H9 (cell line): Measurements from ENCODE around the gene TMEM217. TPM values are rescaled to one million over a fixed set of nuclear protein-coding genes. Genes with fewer than 3 reads are reported as not detected.
A peak's percentile ranks its signal among the peaks of the same experiment; 100 is the strongest.

Experiments used
- DNase-seq: peaks from one replicate; pipeline ENCODE4 v3.0.0-alpha.2; 2017
- H2AFZ ChIP-seq: one replicate; pipeline ENCODE4 v1.6.1; 2013; ENCODE audit warnings: mild to moderate bottlenecking, low read length, control low read depth, moderate library complexity
- H2AK5ac ChIP-seq: 2 replicates; pipeline ENCODE4 v1.6.1; 2013; ENCODE audit warnings: low read length, control low read depth, mixed read lengths; ENCODE audit not compliant: insufficient read length
- H2BK120ac ChIP-seq: one replicate; pipeline ENCODE4 v1.6.1; 2013; ENCODE audit warnings: low read depth, mild to moderate bottlenecking, low read length, control low read depth, inconsistent platforms; ENCODE audit not compliant: poor library complexity, severe bottlenecking
- H2BK12ac ChIP-seq: 2 replicates; pipeline ENCODE4 v1.6.1; 2013; ENCODE audit warnings: low read length, control low read depth, mixed read lengths, low read depth; ENCODE audit not compliant: insufficient read length
- H2BK15ac ChIP-seq: 2 replicates; pipeline ENCODE4 v1.6.1; 2013; ENCODE audit warnings: low read depth, low read length, control low read depth
- H2BK20ac ChIP-seq: one replicate; pipeline ENCODE4 v1.6.1; 2013; ENCODE audit warnings: low read depth, mild to moderate bottlenecking, low read length, control low read depth, inconsistent platforms; ENCODE audit not compliant: poor library complexity, severe bottlenecking
- H2BK5ac ChIP-seq: 2 replicates; pipeline ENCODE4 v1.6.1; 2013; ENCODE audit warnings: low read length, control low read depth, mixed read lengths; ENCODE audit not compliant: insufficient read length
- H3K14ac ChIP-seq: 2 replicates; pipeline ENCODE4 v1.6.1; 2013; ENCODE audit warnings: low read length, control low read depth; ENCODE audit not compliant: insufficient read depth
- H3K18ac ChIP-seq: 2 replicates; pipeline ENCODE4 v1.6.1; 2013; ENCODE audit warnings: low read depth, mild to moderate bottlenecking, mixed read lengths, low read length, control low read depth; ENCODE audit not compliant: insufficient read length
- H3K23ac ChIP-seq: 2 replicates; pipeline ENCODE4 v1.6.1; 2013; ENCODE audit warnings: low read length, control low read depth, mixed read lengths, low read depth; ENCODE audit not compliant: insufficient read length
- H3K23me2 ChIP-seq: 2 replicates; pipeline ENCODE4 v1.6.1; 2013; ENCODE audit warnings: low read depth, mild to moderate bottlenecking, mixed read lengths, low read length, control low read depth; ENCODE audit not compliant: insufficient read length, poor library complexity, severe bottlenecking
- H3K27ac ChIP-seq: 2 replicates; pipeline ENCODE4 v1.5.1; 2013; ENCODE audit warnings: low read length, control low read depth, mixed read lengths, low read depth; ENCODE audit not compliant: insufficient read length
- H3K27me3 ChIP-seq: 2 replicates; pipeline ENCODE4 v1.6.1; 2013; ENCODE audit warnings: low read length, control low read depth, inconsistent platforms; ENCODE audit not compliant: insufficient read depth
- H3K4ac ChIP-seq: 2 replicates; pipeline ENCODE4 v1.6.1; 2013; ENCODE audit warnings: low read depth, mild to moderate bottlenecking, control low read depth, inconsistent platforms, low read length, moderate library complexity
- H3K4me1 ChIP-seq: 2 replicates; pipeline ENCODE4 v1.6.1; 2013; ENCODE audit warnings: low read length, control low read depth, inconsistent platforms; ENCODE audit not compliant: insufficient read depth
- H3K4me2 ChIP-seq: 2 replicates; pipeline ENCODE4 v1.6.1; 2013; ENCODE audit warnings: low read length, control low read depth, mixed read lengths; ENCODE audit not compliant: insufficient read length, insufficient read depth
- H3K56ac ChIP-seq: 2 replicates; pipeline ENCODE4 v1.6.1; 2013; ENCODE audit warnings: low read depth, mild to moderate bottlenecking, mixed read lengths, low read length, control low read depth; ENCODE audit not compliant: insufficient read length
- H3K79me1 ChIP-seq: 2 replicates; pipeline ENCODE4 v1.6.1; 2013; ENCODE audit warnings: low read depth, mild to moderate bottlenecking, moderate library complexity, low read length, control low read depth, inconsistent platforms; ENCODE audit not compliant: insufficient read depth, poor library complexity, severe bottlenecking
- H3K79me2 ChIP-seq: 2 replicates; pipeline ENCODE4 v1.6.1; 2013; ENCODE audit warnings: low read length, control low read depth, inconsistent platforms; ENCODE audit not compliant: insufficient read depth
- H3K9ac ChIP-seq: 2 replicates; pipeline ENCODE4 v1.6.1; 2013; ENCODE audit warnings: low read length, control low read depth, mixed read lengths; ENCODE audit not compliant: insufficient read length; ENCODE audit errors: extremely low read depth
- H3K9me3 ChIP-seq: one replicate; pipeline ENCODE4 v1.6.1; 2013; ENCODE audit warnings: low read depth, low read length, inconsistent platforms; ENCODE audit not compliant: control insufficient read depth
- H3T11ph ChIP-seq: one replicate; pipeline ENCODE4 v1.6.1; 2013; ENCODE audit warnings: mild to moderate bottlenecking, low read length, control low read depth, inconsistent platforms
- H4K20me1 ChIP-seq: one replicate; pipeline ENCODE4 v1.6.1; 2013; ENCODE audit not compliant: control insufficient read depth, insufficient read length, insufficient read depth
- H4K5ac ChIP-seq: 2 replicates; pipeline ENCODE4 v1.6.1; 2013; ENCODE audit warnings: low read depth, mild to moderate bottlenecking, mixed read lengths, low read length, control low read depth; ENCODE audit not compliant: insufficient read length
- H4K8ac ChIP-seq: replicated peaks from 2 replicates; pipeline ENCODE4 v1.6.1; 2013; ENCODE audit warnings: low read length, control low read depth, mixed read lengths, low read depth; ENCODE audit not compliant: insufficient read length
- H4K91ac ChIP-seq: 2 replicates; pipeline ENCODE4 v1.6.1; 2013; ENCODE audit warnings: low read depth, mild to moderate bottlenecking, moderate library complexity, mixed read lengths, low read length, control low read depth; ENCODE audit not compliant: insufficient read length
- H3K27ac Mint-ChIP-seq, 3 experiments: 2 replicates in 2 of 3; 3 replicates in 1 of 3; pipeline ENCODE4 v1.8.0; 2020 to 2021; ENCODE audit warnings: mixed read lengths in 3 of 3, mild to moderate bottlenecking in 1 of 3, moderate library complexity in 1 of 3
- H3K27me3 Mint-ChIP-seq: 2 replicates; pipeline ENCODE4 v1.8.0; 2021; ENCODE audit warnings: low read depth, mild to moderate bottlenecking, moderate library complexity, mixed read lengths
- H3K36me3 Mint-ChIP-seq, 3 experiments: 2 replicates in 2 of 3; 3 replicates in 1 of 3; pipeline ENCODE4 v1.8.0; 2020 to 2021; ENCODE audit warnings: low read depth in 3 of 3, mixed read lengths in 3 of 3; ENCODE audit not compliant: insufficient read depth in 1 of 3
- H3K4me1 Mint-ChIP-seq, 2 experiments: 2 replicates each; pipeline ENCODE4 v1.8.0; 2020; ENCODE audit warnings: mixed read lengths in 2 of 2
- H3K4me3 Mint-ChIP-seq, 2 experiments: 2 replicates in 1 of 2; 3 replicates in 1 of 2; pipeline ENCODE4 v1.8.0; 2020 to 2021; ENCODE audit warnings: mild to moderate bottlenecking in 2 of 2, mixed read lengths in 2 of 2, moderate library complexity in 1 of 2
- H3K9me3 Mint-ChIP-seq, 2 experiments: 2 replicates in 1 of 2; 3 replicates in 1 of 2; pipeline ENCODE4 v1.8.0; 2020; ENCODE audit warnings: mild to moderate bottlenecking in 2 of 2, mixed read lengths in 2 of 2, moderate library complexity in 1 of 2
- CTCF ChIP-seq: fragments of 200-600 bp; sonication (generic); conservative IDR thresholded peaks from 3 replicates; pipeline ENCODE4 v1.8.0; 2021; ENCODE audit warnings: antibody characterized with exemption, mild to moderate bottlenecking
- WGBS: extraction: QIAGEN DNeasy Blood & Tissue Kit; methylation state at CpG from one replicate; pipeline ENCODE4 v1.1.7; 2013; ENCODE audit warnings: missing lambda C conversion rate, low lambda C conversion rate, mixed read lengths; ENCODE audit not compliant: insufficient read length; ENCODE audit errors: extremely low coverage; 5-methylcytosine and 5-hydroxymethylcytosine counted together
- total RNA-seq: library from RNA; stranded (reverse); gene quantifications from 2 replicates; pipeline ENCODE4 v1.2.1, GENCODE V29; 2021

The TMEM217 gene
- total RNA-seq, 1 experiment from 2014 or later: 1.1 TPM

- Histone ChIP-seq H4K8ac (no peak overlapping the region), H3K27ac (no peak overlapping the region), H2BK120ac (no peak overlapping the region), H3K56ac (no peak overlapping the region), H4K20me1 (no peaks in the 10 kb centered on the region), H3K9ac (no peak overlapping the region), H3K4me1 (no peaks in the 10 kb centered on the region), H3K14ac (no peak overlapping the region), H4K91ac (no peak overlapping the region), H2BK5ac (no peak overlapping the region), H3K18ac (no peak overlapping the region), H3K4ac (no peak overlapping the region), H2BK12ac (no peak overlapping the region), H3K79me1 (no peaks in the 10 kb centered on the region), H4K5ac (no peak overlapping the region), H3T11ph (no peak overlapping the region), H3K79me2 (peaks cover 11% of the 10 kb centered on the region; the same call in 1 of the 2 replicates), H3K23ac (no peak overlapping the region), H3K23me2 (peaks cover 4% of the 10 kb centered on the region), H2AK5ac (no peak overlapping the region), H3K9me3 (no peaks in the 10 kb centered on the region), H3K27me3 (no peaks in the 10 kb centered on the region), H2BK20ac (no peak overlapping the region), H2AFZ (no peak overlapping the region), H3K4me2 (peak overlapping the region; percentile 19), H2BK15ac (no peak overlapping the region)
- Mint-ChIP-seq H3K27me3 (peaks cover 14% of the 10 kb centered on the region), H3K27ac (no peak overlapping the region), H3K9me3 (no peaks in the 10 kb centered on the region), H3K36me3 (peaks cover 0 to 3% (median 2%) of the 10 kb centered on the region in 3 experiments; a peak in 3 of 7 replicates), H3K4me3 (peak overlapping the region; percentile 16 to 99; a peak in 4 of 5 replicates), H3K4me1 (peaks cover 37 to 41% of the 10 kb centered on the region in 2 experiments)
- no peak for DNase-seq
- WGBS: no CpG with 5 or more reads among the region's 2 CpGs
- no peak for TF ChIP-seq CTCF
Measured at GRCh38 chr6:37259191-37259590, 1.2 kb upstream of the TMEM217 start.
